Kidney epithelial cell (primary cell): ENCODE measurements around the gene PGBD1. TPM values are rescaled to one million over a fixed set of nuclear protein-coding genes. Genes with fewer than 3 reads are reported as not detected.
A peak's percentile ranks its signal among the peaks of the same experiment; 100 is the strongest.

ENCODE experiments used
- DNase-seq: peaks from one replicate; pipeline ENCODE4 v3.0.0-alpha.2; 2010; ENCODE audit warnings: low read depth
- H3K27me3 ChIP-seq: 2 replicates; pipeline ENCODE4 v1.6.0; 2011; ENCODE audit warnings: low read length; ENCODE audit not compliant: control insufficient read depth, insufficient read depth
- H3K36me3 ChIP-seq: 2 replicates; pipeline ENCODE4 v1.5.1; 2011; ENCODE audit warnings: low read length; ENCODE audit not compliant: control insufficient read depth, insufficient read depth
- H3K4me3 ChIP-seq: 2 replicates; pipeline ENCODE4 v1.5.1; 2011; ENCODE audit warnings: low read depth, mild to moderate bottlenecking, control low read depth, low read length
- total RNA-seq: library from RNA; depleted of rRNA; stranded (reverse); fragments of >200 nt; gene quantifications from 2 replicates; pipeline ENCODE4 v1.2.3, GENCODE V29; 2015
- TF ChIP-seq, protein P1 (sequence below): IDR thresholded peaks from 2 replicates; pipeline ENCODE4 v1.5.1; 2011; ENCODE audit warnings: mild to moderate bottlenecking, moderate library complexity, low read length, control low read depth, inconsistent platforms; ENCODE audit not compliant: insufficient read depth, poor library complexity, severe bottlenecking

The PGBD1 gene
- total RNA-seq, 1 donor from 2014 or later = 6.6 TPM

DNA sequence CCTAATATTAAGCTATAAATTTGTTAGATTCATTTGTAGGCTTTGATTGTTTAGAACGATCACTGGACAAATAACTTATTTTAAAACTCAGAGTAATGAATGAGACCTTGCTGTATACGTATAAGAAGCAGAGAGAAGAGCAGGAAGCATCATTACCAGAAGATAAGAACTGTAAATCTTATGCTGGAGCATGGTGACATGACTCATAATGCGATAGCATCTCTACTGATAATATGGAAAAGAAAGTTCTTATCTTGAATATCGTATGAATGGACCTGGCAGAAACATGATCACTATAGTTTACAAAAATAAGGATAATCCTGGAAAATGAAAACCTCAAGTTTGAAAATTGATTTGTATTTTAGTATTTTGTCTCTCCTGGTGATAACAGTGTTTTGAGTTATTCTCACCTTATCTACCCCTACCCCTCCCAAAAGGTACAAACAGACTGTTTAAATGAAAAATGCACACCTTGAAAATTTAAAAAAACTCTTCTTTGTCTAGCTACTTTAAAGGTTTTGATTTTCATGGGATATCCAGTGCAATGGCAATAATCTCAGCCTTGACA, 16.5 kb upstream of the PGBD1 start:
- Histone ChIP-seq H3K4me3 (no peak overlapping the region), H3K27me3 (no peaks in the 10 kb centered on the region), H3K36me3 (no peaks in the 10 kb centered on the region)
- TF ChIP-seq, protein P1, sequence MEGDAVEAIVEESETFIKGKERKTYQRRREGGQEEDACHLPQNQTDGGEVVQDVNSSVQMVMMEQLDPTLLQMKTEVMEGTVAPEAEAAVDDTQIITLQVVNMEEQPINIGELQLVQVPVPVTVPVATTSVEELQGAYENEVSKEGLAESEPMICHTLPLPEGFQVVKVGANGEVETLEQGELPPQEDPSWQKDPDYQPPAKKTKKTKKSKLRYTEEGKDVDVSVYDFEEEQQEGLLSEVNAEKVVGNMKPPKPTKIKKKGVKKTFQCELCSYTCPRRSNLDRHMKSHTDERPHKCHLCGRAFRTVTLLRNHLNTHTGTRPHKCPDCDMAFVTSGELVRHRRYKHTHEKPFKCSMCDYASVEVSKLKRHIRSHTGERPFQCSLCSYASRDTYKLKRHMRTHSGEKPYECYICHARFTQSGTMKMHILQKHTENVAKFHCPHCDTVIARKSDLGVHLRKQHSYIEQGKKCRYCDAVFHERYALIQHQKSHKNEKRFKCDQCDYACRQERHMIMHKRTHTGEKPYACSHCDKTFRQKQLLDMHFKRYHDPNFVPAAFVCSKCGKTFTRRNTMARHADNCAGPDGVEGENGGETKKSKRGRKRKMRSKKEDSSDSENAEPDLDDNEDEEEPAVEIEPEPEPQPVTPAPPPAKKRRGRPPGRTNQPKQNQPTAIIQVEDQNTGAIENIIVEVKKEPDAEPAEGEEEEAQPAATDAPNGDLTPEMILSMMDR = no peak
- DNase-seq = no peak

DNA sequence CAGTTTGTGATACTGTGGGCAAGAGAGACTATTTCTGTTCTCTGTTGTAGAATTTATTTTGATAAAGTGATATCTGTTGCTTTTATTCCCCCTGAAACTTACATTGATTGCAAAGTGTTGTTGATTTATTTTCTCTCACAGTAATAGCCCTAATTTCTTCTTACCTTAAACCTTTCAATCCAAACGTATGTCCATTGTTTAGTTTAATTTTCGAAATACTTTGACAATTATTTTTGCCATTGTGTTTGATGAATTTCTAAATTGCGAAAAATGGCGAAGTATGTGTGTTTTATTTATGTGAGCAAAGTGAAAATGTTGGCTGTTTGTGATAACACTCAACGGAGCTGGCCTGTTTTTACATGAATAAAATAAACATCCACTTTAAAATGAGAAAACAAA, 14.8 kb upstream of the PGBD1 start:
- no peaks in the 10 kb centered on the region for H3K36me3 ChIP-seq

DNA sequence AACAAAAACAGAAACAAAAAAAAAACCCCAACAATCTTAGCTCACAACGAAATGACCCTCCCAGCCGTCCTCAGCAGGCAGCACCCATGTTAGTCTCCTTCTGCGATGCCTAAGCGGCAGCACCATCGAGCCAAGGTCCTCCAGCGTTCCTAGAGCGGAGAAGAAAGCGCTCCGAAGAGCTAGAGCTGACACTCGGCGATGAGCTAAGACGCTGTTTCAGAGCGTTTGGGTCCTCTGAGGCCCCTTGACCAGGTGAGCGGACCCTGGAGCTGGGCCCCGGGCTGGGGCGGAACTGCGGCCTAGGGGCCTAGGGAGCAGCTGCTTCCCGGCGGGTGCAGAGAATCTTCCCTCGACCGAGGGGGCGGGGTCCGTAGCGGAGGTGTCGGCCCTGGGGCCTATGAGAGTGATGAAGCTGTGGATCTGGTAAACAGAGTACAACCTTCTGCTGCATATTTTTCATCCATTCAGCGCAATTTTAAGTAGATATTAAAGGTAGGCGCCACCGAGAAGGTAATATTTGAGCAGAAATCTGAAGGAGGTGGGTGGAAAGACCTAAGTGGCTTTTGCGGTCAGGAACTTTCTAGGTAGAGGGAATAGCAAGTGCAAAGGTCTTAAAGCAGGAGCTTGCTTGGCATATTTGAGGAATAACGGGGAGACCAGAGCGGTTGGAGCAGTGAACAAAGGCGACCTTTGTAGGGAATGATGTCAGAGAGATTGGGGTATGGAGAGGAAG, 14.2 kb upstream of the PGBD1 start, which contains the start of gene ZSCAN26:
ZSCAN26 (plus strand) TSS at position 182 of the 733 bp plus-strand sequence. CDS start 4,777 bp downstream, outside the sequence.
- H3K36me3 ChIP-seq = no peaks in the 10 kb centered on the region
- H3K27me3 ChIP-seq = no peaks in the 10 kb centered on the region
- TF ChIP-seq, protein P1 = no peak
- DNase-seq = peak; percentile 61
- peak within 1 kb of the TSS; percentile 71 for H3K4me3 ChIP-seq

More for the DNA sequence above, 14.8 kb upstream of the PGBD1 start:
- H3K4me3 ChIP-seq = peak overlapping the region; percentile 71
- DNase-seq = no peak
- H3K27me3 ChIP-seq = no peaks in the 10 kb centered on the region
- TF ChIP-seq, protein P1 = no peak

GRCh38 chr6:28267695-28268059, 13.7 kb upstream of the PGBD1 start:
- H3K4me3 ChIP-seq = peak overlapping the region; percentile 71
- no peaks in the 10 kb centered on the region for H3K36me3 ChIP-seq
- no peak for DNase-seq
- no peaks in the 10 kb centered on the region for H3K27me3 ChIP-seq
- TF ChIP-seq, protein P1 = no peak

GRCh38 chr6:28269492-28269891, 11.9 kb upstream of the PGBD1 start:
- Histone ChIP-seq H3K36me3 (no peaks in the 10 kb centered on the region), H3K4me3 (no peak overlapping the region), H3K27me3 (no peaks in the 10 kb centered on the region)
- TF ChIP-seq, protein P1 = no peak
- peak; percentile 79 for DNase-seq
